H54 (cell line): Measurements from ENCODE around the gene MORN1.

ENCODE experiments used
- DNase-seq: peaks from one replicate; pipeline ENCODE4 v3.0.0; 2011; ENCODE audit warnings: low spot score, mixed read lengths; ENCODE audit not compliant: insufficient read length
- FAIRE-seq: peaks from 3 replicates; lab custom pipeline; 2011; peaks lifted over from hg19 to GRCh38; lab: Jason Lieb, UNC
- POLR2A ChIP-seq: IDR thresholded peaks from 2 replicates; pipeline ENCODE4 v1.6.1; 2011; ENCODE audit warnings: low read depth, mild to moderate bottlenecking, low read length

MORN1 gene

DNA sequence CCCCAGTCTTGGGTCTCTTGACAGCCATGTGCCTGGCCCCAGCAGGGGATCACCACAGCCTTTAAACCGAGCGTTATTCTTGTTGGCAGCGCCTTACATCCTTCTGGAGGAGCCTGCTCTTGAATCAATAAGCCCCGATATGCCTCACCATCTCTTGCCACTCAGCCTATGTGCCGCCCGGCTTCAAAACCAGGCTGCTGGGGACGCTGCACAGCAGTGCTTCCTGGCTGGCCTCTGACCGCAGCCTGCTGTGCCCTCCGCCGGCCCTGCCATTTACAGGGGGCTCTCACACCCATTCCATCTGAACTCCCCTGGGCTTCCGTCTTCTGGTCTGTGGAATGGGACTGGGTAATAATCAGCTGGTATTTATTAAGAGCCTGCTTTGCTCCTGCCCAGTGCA lies 24.0 kb upstream of the MORN1 start:
- no peak for DNase-seq
- no peak for FAIRE-seq
- TF ChIP-seq POLR2A = no peak

DNA sequence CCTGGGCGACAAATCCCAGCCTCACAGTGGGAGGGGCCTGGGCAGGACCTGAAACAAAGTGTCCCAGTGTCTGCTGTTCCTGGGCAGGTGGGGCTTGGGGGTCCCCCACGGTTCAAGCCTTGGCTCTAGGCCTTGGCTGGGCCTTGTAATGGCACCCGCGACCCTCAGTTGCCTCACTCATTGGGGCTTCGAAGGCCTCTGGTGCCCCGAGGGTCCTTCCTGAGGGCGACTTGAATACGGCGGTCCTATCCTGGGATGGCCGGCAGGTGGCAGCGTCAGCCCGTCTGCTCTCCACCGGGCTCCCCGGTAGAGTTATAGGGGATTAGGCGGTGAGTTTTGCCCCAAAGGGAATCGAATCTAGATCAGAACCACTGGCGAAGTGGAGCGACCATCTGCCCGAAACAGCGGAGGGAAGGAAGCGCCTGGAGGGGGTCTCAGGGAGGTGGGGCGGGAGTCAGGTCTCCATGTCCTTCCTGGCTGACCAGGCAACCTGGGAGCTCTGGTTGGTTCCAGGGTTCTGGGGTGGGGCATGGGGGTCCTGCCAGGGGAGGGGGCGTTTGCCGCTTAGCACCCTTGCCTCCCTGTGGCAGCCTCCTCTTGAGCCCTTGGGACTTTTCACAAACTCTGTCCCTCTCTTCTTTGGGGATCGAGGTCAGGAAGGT lies 23.1 kb upstream of the MORN1 start:
- no peak for TF ChIP-seq POLR2A
- FAIRE-seq = no peak
- peak; percentile 75 for DNase-seq

DNA sequence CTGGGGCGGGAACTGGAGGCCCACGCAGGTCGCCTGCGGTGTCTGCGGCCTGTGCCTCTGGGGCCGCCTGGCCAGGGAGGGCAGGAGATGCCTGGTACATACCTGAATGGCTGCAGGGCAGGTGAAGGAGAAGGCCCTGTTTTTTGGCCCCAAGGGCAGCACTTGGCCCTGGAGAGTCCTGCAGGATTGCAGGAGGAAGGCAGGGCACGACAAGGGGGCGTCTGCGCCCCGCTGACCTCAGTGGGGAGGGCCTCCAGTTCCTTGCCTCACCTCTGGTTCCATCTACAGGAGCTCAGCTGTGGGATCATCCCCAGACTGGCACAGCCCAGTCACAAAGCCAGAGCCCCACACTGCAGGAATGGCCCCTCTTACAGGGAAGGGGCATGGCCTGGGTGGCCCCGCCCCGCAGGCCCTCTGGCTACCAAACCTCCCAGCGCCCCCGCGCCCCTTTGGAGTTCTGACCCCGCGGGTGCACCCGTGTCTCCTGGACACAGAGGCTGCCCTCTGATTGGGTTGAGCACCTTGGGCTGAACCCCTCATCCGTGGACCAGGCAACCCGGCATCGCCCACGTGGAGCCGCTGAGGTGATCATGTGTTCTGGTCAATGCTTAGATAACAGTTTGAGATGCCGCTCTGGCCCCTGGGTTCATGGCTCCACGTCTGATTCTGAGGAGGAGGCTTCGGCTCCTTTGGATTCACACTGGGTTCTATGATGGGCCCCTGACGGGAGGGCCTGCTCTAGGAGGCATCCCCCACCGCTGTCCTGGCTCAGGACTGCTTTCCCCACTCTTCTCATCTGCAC lies 22.3 kb upstream of the MORN1 start:
- no peak for TF ChIP-seq POLR2A
- DNase-seq (no peak), FAIRE-seq (no peak)

DNA sequence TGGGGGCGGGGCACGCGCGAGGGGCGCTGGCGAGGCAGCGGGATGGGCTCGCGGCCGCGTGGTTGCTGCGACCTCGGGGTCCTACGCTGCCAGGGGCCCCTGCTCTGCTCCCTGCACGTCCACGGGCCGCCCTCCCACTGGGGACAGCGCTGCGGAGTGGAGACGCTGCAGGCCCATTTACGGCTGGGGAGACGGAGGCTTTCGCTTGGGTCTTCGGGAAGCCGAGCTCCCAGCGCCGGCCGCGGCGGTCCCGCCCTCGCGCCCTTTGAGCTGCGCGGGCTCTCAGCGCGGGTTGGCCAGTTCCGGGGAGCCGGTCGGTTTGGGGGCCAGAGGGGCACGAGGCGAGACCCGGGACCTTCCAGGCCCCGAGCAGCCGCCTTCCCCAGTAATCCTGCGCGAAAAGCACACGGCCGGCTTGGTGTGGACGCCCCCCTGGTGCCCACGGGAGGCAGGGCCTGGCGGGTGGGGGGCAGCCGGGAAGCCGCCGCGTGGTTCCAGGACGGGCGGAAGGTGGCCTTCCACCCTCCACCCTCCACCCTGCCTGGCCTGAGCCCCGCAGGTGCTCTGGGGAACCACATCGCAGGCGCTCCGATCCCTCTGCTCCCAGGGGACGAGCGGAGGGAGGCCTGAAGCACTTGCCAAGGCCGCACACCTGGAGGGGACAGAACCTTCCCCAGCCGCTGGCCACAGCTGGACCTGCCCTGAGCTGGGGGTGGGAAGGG lies 21.6 kb upstream of the MORN1 start:
- FAIRE-seq (no peak), DNase-seq (peak; percentile 64)
- peak; percentile 73 for TF ChIP-seq POLR2A

DNA sequence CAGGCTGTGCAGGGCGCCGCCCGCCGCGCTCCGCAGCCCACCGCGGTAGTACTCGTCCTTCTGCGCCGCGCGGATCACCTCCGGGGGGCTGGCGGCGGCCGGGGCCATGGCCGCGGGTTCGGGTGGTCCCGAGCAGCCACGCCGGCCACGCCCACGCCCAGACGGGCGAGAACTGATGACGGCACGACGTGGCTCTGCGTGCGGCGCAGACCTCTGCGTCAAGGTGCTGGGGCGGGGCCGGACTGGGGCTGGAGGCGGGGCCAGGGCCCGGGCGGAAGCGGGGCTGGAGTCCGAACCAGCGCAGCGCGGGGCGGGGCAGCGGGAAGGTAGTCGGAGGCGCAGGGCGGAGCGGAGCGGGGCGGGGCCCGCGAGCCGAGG lies 21.0 kb upstream of the MORN1 start, which contains the start of gene PEX10:
PEX10 (minus strand) TSS at position 170 of the 378 bp plus-strand sequence; CDS start at position 108, 62 bp downstream.
- no peak for FAIRE-seq
- no peak for TF ChIP-seq POLR2A
- peak; percentile 84 for DNase-seq

DNA sequence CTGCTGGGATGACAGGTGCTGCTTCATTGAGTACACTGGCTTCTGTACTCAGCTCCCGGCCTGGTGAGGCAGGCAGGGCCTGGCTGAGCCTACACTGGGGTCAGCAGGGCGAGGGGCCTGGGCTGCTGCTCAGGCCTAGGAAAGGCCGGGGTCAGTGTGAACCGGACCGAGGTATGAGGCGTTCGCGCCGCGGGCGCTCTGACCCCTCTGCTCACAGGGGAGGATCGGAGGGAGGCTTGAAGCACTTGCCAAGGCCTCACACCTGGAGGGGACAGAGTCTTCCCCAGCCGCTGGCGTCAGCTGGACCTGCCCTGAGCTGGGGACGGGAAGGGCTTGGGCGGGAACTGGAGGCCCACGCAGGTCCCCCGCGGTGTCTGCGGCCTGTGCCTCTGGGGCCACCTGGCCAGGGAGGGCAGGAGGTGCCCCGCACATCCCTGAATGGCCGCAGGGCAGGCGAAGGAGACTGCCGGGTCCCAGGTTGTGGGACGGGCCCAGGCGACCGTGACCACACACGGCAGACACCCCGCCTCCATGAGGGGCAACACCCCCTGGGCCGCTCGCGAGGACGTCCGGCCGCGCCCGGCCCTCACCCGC lies 20.5 kb upstream of the MORN1 start:
- DNase-seq (peak; percentile 30), FAIRE-seq (no peak)
- TF ChIP-seq POLR2A = no peak

DNA sequence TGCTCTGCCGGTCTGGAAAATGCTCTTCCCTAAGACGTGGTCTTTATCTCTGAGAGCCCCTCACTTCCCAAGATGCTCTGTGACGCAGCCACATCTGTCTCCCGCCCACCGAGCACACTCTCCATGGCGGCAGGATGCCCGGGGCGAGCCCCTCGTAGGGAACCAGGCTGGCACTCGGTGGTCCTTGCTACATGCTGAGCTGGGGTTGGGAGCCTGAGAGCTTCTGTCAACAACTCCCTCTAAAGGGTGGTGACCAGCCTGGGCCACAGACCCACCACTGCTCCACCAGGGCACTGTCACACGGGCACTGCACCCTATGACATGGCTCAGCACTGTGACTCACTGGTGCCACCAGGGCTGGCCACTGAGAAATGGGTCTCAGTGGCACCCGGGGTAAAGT lies 18.4 kb upstream of the MORN1 start:
- no peak for DNase-seq
- FAIRE-seq = no peak

DNA sequence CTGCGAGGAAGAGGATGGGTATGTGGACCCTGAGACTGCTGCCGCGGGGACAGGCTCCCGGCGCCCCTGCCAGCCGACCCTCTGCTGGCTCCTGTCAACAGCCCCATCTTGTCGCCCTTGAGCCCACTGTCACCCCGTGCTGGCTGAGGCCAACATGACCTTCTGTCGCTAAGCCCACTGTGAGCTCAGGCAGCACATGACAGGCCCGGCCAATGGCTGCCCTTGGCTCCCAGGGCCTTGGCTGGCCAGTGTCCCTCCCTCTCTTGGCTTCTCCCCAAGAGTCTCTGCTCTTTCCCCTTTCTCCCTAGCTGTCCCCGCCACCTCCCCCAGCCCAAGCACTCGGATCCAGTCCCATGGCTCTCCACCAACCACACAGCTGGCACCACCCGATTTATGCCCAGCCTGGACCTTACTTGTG lies 17.5 kb upstream of the MORN1 start:
- DNase-seq = no peak
- no peak for FAIRE-seq
- no peak for TF ChIP-seq POLR2A

More for the DNA sequence above, 18.4 kb upstream of the MORN1 start:
- no peak for TF ChIP-seq POLR2A

DNA sequence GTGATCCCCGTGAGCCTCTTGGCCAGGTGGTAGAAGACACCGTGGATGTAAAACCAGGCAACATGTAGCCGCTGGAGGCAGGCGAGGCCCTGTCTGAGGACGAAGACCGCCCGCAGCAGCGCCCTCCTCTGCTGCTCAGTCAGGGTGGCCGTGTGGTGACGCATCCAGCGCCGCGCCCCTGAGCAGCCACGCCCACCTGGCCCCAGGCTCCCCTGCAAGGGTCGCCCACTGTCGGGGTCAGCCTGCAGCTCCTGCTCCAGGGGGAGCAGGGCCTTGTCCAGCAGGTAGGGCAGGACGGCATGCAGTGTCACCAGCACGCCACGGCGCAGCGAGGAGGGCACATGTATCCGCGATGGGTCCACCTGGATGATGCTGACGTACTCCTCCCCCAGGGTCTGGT lies 17.1 kb upstream of the MORN1 start:
- DNase-seq (no peak), FAIRE-seq (no peak)
- TF ChIP-seq POLR2A = no peak

DNA sequence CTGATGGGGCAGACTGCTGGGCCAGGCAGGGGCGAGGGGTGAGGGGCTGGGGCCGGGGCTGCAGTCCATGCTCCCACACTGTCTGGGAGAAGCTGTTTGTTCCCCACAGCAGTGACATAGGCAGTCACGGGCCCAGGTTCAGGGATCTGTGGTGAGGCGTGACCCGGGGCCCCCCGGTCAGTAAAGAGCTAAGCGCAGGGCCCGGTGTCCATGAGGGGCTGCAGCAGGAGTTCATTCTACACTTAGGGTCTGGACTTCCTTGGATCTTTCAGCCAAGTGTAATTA lies 16.6 kb upstream of the MORN1 start:
- FAIRE-seq (no peak), DNase-seq (no peak)
- TF ChIP-seq POLR2A = no peak

DNA sequence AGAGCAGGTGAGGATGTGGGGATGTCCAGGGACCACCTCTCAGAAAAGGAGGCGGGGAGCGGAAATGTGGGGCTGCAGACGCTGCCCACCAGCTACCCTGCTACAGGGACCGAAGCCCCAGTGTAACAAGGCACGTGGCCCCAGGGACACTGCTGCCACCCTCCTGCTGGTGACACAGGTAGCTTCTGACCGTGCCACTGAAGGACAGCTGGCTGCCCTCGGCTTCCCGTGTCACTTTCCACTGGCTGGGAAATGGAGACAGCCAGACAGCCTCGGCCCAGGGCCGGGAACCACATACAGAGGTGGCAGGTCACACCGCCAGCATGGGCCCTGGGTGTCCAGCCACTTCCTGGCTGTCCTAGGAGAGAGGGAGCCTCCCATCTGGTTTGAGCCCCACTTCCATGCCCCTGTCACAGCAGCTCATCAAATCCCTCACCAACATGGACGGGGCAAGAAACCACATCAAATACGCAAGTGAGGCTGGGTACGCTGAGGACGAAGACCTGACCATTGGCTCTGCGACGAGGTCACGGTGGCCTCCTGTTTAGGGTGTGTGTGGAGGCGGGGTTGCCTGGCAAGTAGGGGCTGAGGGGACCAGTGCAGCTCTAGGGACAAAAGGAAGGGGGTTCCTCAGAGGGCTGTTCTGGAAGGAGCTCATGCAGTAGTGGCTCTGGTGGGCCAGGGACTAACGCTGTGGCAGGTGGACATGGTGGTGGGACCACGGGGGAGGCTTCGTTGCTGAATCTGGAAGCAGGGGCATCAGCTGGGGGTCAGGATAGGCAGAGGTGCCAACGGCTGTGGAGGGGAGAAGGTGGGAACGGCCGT lies 16.0 kb upstream of the MORN1 start:
- no peak for TF ChIP-seq POLR2A
- no peak for FAIRE-seq
- no peak for DNase-seq

DNA sequence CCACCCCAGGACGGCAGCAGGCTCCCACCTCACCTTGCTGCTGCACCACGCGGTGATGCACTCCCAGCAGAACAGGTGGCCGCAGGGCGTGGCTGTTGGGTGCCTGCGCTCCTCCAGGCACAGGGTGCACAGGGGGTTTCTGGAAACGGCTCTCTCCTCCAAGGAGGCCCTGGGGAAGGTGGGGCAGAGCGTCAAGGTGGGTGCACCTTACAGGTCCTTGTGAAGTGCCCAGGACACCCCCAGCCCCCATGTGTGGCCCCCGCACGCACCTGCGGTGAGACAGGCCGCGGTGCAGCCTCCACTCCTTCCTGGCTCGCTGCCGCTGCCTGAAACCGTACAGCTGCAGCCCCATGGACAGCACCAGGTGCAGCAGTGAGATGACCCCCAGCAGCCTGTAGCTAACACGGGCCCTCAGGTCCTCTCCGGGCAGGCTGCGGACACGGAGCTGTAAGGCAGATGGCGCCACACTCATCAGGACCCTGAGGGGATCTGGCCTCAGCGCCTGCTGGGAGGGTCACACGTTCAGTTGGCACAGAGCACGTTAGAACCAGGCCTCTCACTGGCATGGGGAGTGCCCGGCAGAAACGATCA lies 15.2 kb upstream of the MORN1 start:
- FAIRE-seq = no peak

DNA sequence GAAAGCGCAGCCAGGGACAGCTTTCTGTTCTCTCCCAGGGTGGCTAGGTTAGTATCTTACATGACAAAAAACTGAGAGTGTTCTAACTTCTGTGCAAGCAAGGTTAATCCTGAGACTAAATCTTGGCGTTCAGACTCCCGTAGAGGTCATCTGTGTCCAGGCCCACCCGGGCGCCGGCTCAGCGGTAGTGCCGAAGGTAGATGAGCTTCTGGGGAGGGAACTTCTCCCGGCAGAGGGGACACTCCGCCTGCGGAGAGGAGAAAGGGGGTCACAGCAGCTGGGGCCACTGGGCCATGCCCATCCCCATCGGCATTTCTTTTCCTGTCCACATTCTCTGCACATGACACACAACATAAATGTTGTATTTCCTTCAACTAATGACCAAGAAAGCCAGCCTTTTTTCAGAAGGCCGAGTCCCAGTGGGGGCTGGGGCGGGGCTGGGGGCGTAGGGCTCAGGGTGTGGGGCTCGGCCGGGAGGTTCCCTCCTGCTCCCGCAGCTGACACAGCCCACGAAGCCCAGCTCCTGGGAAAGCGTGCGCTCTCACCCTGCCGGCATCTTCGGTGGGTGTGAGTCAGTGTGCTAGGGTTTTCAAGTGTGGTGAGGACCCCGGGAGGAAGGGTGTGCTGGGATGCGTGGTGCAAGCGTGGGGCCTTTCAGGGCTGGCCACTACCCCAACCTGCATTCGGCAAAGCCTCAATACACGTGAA lies 14.4 kb upstream of the MORN1 start:
- FAIRE-seq (no peak), DNase-seq (no peak)
- no peak for TF ChIP-seq POLR2A

More for the DNA sequence above, 15.2 kb upstream of the MORN1 start:
- DNase-seq = no peak
- no peak for TF ChIP-seq POLR2A
